GM21367 (cell line): Measurements from ENCODE around the gene ATG7.

Experiments
- ATAC-seq: cut with Tn5 transposase; IDR thresholded peaks from one replicate; pipeline ENCODE4 v1.9.1; 2021; ENCODE audit not compliant: unreplicated experiment

The ATG7 gene

GRCh38 chr3:11532931-11533391 is 260.8 kb downstream of the ATG7 start:
- no peak for ATAC-seq

DNA sequence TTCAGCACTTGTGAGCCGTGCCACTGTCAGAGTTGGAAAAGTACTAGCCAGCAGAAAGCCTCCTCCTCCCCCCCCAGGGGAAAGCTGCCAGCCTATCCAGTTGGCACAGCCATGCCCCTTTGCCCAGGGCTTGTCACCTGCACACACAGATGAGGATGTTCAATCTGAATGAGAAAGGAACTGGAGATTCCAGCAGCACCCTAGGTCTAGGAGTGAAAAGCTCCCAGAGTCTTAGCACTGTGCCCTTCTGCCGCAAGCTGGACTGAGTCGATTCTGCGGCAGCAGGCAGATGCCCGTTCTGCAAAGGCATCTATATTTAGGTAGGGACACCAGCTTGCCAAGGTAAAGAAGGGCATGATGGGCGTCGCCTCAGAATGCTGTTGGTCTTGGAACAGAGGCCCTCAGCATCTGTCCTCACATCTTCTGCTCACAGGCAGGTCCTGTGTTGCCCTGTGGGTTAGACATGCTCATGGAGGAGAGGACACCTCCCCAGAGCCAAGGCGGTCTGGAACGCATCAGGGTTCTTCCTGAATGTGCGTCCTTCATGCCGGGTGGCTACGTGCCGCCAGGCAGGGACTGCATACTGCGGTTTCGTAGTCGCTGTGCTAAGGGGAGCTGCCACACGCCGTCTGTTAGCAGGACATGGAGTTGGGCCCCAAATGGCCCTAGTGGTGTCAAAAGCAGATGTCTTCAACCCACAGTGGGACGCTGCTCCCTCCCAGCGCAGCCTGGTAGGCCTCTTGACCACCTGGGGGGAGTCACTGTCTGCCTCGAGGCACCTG is 262.0 kb downstream of the ATG7 start:
- ATAC-seq = no peak

DNA sequence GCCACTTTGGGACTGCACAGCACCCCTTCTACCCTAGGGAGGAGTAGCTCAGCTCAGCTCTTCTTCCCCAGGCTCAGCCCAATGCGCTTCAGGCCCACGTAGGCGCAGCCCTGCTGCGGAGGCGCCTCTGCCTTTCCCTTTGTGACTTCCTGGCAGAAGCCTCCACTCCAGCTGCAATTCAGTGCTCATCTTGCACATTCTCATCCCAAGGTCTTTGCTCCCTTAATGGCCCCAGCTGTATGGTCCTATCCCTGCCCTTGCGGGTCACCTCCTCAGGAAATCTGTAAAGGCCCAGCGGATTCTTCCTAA is 262.6 kb downstream of the ATG7 start:
- ATAC-seq = no peak

DNA sequence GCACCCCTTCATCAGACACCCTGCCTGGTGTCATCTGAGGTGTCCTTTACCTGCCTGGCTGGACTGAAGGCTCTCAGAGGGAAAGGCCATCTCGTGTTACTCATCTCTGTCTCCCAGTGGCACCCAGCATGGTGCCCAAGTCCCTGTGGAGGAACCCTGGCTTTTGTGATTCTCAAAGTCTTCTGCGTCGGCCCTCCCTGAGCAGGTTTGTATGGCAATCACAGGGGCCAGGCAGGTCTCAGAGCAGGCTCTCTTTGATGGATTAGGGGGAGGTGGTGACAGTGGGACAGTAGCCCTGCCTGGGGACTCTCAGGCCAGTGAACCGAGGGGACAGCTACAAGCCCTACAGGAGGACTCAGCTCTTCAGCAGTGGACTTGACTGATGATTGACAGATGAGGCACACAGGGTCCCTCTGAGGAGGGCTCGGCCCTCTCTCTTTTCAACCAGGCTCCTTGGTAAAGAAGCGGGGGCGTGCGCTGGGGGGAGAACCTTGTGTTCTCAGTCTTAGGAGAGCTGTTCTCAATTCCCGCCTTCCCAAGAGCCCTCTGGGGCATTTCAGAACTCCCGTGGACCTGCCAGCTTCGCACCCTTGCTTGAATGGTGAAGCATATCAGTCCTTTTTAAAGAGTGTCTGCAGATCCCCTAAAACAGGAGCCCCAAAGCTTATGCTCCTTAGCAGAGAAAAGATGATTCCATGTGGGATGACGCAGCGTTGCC is 263.2 kb downstream of the ATG7 start:
- no peak for ATAC-seq

DNA sequence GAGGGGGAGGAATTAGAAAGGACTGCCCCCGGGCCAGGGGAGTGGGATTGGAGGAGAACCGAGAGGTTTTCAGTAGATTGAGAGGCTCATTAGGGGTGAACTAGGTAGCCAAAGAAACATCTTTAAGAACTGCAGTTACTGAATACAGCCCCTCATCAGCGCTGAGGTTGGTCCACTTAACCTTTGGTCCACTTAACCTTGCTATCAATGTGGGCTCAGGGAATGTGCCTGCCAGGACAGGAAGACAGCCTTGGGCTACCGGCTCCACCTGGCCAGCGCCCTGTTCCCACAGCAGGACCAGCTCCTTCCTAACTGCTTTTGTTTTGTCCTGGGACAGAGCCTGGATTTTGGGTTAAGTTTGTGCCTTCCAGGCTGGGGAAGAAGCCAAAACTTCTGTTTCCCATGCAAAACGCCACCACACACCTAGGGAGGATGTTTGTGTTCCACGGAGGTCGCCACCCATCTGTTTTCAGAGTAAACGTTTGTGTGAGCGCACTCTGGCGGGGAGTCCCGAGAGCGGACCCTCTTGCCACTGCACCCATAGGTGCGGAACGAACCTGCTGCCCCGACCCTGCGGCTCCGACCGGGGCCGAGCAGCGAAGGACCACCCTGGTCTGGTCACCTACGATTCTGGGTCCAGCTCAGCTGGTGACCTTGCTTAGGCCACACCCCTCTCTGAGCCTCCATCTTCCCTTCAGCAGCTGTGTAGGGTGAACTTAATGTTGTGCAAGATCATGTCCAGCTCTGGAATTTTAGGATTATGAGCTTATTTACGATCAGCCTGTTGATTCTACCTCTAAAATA is 264.1 kb downstream of the ATG7 start:
- no peak for ATAC-seq

DNA sequence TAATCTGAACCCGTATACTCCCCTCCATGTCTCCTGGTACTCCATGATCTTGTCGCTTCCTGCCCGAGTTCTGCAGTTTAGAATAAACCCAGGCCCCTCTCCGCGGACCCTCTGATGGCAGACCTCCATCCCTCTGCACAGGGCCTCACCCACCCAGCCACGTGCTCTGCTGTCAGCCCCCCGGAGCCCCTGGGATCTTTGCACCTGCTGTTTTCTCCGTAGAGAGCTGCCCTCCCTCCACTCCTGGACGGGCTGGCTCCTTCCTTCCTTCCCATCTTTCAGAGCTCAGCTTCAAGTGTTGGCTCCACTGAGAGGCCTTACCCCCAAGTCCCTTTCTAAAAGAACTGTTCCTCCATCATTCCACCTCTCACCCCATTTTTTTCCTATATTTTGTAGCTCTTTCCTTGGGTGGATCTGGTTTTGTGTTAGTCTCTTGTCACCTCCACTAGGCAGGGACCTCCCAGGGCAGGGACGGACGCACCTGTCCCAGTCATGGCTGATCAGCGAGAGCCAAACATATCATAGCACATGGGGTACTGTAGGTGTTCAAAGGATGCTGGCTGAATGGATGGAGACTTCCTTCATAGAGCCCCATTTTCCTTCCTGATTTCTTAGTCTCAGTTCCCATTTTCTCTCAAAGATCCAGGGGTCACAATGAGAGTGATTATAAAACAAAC is 264.9 kb downstream of the ATG7 start:
- no peak for ATAC-seq

DNA sequence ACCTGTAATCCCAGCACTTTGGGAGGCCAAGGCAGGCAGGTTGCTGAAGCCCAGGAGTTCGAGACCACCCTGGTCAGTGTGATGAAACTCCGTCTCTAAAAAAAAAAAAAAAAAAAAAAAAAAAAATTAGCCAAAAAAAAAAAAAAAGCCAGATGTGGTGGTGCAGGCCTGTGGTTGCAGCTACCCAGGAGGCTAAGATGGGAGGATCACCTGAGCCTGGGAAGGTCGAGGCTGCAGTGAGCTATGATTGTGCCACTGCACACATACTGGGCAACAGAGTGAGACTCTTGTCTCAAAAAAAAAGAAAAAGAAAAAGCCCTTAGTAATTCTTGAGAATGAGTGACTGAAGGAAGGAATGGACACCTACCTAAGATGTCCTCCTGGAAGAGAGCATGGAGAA is 266.4 kb downstream of the ATG7 start:
- ATAC-seq = no peak

- ATAC-seq = no peak
Measured at GRCh38 chr3:11539218-11539617, 267.0 kb downstream of the ATG7 start.

DNA sequence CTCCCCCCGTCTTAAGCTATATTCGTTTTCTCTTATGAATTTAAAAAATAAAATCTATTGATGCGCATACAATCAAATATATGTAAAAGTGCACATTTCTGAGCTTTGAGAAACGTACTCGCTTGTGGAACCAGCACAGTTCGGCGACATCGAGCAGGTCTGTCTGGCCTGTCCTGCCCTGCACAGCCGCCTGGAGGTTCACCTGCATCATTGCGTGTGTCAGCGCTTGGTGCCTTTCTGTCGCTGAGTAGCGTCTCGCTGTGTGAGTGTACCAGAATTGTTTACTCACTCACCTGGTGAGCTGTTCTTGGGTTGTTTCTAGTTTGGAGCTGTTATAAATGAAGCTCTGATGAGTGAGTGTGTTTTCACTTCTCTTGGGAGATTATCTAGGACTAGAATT is 267.5 kb downstream of the ATG7 start:
- ATAC-seq = no peak

DNA sequence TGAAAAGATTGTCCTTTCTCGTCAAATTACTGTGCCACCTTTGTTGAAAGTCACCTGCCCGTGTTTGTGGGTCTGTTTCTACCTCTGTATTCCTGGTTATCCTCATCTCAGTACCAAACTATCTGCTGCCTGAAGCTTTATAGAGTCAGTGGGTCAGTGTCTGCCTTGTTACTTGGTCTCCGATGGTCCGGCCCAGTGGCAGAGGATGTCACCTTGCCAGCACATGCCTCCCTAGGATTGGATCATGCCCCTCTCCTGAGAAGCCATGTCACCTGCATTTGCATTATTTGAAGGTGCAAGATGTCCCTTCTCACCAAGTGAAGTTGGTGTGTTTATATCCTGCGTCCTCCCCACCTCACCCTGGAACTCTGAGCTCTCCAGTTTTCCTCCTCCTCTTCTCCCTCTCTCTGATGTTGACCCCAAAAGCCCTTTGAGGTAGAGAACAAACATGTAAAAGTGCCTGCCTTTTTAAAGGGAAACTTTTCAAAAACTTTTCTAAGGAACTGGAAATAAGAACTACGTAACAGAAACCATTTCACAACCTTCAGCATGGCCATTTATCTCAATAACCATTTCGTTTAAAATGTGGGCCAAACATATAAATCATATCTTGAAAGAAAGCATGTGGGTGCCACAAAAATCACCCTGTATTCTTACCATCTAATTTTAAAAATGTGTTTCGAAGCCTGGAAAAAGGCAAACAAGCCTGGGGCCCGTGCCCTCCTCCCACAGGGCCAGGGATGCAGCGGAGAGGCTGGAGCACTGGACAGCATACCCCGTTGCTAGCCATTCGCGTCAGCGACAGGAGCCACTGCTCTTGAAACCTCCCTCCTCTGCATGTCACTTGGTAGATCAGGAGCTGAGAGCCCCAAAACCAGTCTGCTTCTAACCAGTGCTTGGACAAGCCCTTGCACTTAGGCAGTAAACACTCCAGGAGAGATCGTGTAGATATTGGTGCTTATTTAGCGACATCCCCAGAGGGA is 269.4 kb downstream of the ATG7 start:
- no peak for ATAC-seq

- ATAC-seq = no peak
Measured at GRCh38 chr3:11542551-11542950, 270.4 kb downstream of the ATG7 start.

DNA sequence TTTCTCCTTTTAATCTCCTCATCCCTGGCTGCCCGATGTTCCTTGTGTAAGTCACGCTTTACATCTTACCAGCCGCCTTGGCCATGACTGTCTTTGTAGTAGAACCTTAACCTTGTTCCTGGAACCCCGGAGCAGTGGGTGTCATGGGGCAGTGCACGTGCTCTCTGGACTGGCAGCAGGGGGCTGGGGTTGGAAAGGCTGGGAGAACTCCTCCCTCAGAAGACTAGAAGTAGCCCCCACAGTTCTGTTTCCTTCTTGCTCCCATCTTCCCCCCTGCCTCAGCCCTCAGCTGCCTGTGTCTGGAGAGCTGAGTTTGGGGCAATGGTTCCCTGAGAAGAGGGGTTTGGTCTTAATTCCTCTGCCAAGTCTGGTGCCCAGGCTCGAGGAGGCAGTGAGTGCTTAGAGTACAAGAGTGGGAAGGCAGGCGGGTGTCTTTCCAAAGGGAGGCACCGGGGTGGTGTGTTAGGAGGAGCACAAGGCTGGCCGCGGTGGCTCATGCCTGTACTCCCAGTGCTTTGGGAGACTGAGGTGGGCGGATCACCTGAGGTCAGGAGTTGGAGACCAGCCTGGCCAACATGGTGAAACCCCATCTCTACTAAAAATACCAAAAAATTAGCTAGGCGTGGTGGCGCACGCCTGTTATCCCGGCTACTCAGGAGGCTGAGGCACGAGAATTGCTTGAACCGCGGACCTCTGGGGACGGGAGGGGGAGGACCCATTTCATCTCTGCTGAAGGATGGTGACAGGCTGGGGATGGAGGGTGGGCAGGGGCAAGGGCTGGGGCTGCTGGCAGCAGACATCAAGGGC is 271.1 kb downstream of the ATG7 start:
- ATAC-seq = no peak

DNA sequence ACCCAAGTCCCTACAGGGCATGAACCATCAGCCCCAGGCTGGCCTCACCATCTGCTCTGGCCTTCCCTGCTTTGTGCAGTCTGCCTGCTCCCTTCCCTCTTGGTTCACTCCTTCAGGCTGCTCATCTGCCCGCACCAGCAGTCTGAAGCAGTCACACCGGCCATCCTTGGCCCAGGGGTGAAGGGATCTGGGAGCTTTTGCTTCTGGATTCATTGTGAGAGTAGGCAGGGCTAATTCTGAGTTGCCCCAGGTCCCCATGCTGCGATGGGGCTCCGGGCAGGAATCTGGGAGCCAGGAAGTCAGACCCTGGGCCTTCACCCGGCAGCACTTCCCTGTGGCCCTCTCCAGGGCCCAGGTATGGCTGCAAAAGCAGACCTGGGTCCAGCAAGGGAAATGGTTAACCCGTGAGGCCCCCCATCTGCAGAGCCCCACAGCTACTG is 271.8 kb downstream of the ATG7 start:
- no peak for ATAC-seq

GRCh38 chr3:11544412-11545181 is 272.4 kb downstream of the ATG7 start:
- no peak for ATAC-seq

DNA sequence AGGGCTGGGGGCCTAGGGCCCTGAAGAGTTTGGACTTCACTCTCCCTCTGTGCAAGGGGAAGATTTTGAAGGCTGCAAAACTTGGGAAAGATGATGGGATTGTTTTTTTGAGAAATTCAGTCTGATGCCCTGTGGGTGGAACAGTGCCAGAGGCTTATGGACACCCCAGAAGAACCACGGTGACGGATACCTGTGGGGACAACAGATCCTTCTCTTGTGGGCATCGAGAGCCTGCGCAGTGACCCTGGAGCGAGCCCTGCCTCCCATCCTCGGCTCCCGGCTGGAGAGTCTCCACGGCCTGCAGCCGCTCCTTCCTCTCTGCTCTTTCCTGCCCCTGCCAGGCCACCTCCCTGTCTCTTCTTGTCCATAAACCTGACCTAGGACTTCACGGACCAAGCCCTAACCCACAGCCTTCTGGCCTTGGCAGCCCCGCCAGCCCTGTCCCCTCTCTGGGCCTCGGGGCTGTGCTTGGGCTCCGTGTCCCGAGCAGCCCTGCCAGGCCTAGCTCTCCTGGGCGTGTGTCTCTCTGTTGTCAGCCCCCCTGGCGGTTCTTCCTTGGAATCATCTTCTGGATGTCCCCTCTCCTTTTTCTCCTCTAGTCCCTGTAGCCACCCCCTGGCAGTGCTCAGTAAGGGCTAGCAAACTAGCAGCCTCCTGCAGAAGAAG is 273.1 kb downstream of the ATG7 start:
- no peak for ATAC-seq

DNA sequence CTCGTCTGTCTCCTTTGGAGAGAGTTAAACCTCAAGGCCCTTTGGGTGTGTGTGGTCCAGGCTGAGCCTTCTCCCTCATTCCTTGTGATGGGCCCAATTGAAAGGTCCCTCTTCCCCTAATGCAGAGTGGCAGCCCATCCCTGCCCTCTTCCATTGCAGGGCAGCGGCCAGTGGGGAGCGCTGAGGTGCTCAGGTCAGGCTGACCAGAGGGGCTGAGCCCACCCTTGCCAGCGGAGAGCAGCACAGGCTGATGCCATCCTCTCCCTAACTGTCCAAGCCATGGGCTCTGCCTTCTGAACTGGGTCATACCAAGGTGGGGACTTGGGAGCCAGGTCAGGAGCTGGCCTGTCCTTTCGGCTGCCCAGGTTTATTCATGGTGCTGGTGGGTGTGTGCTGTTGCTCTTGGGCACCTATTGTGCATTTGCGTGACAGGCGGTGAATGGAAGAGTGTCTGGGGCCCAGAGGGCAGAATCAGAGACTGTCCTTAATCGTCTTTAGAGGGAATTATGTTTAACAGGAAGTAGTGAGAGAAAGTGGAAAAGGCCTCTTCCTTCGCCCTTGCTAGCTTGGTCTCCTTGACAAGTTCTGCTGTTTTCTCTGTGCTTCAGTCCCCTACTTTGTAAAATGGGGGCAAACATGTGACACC is 274.6 kb downstream of the ATG7 start:
- no peak for ATAC-seq

GRCh38 chr3:11547498-11547897 is 275.3 kb downstream of the ATG7 start:
- ATAC-seq = no peak
